OCI-LY7 (cell line): ENCODE results near the gene ADH7. TPM values are rescaled to one million over a fixed set of nuclear protein-coding genes. Genes with fewer than 3 reads are reported as not detected.

Source experiments
- Bru-seq: library from RNA; stranded (reverse); fragments of 400-500 nt; gene quantifications from one replicate; lab custom pipeline; 2021; lab: Mats Ljungman, UMichigan
- BruChase-seq, 2 experiments: library from RNA; stranded (reverse); fragments of 400-500 nt; gene quantifications; one replicate each; lab custom pipeline; 2021; lab: Mats Ljungman, UMichigan
- BruUV-seq: library from RNA; stranded (reverse); fragments of 400-500 nt; replicated peaks from 2 replicates; lab custom pipeline; 2021; lab: Mats Ljungman, UMichigan
- CTCF ChIA-PET: fragments of 300-600 bp; sonication (Branson Sonifier 250); formaldehyde crosslinking; loops from one replicate; lab custom pipeline; 2022; ENCODE audit warnings: antibody characterized with exemption; ENCODE audit not compliant: unreplicated experiment; lab: Charles Lee
- POLR2A ChIA-PET: fragments of 300-600 bp; sonication (Branson Sonifier 250); formaldehyde crosslinking; loops from one replicate; lab custom pipeline; 2022; ENCODE audit warnings: antibody characterized with exemption; lab: Charles Lee
- DNase-seq: peaks from one replicate; pipeline ENCODE4 v3.0.0-alpha.2; 2015; ENCODE audit warnings: low spot score
- H2AFZ ChIP-seq: fragments of 200-600 bp; sonication (generic), shearing (Covaris generic); 2 replicates; pipeline ENCODE4 v1.6.1; 2014; ENCODE audit warnings: mild to moderate bottlenecking, antibody characterized with exemption, low read length, moderate library complexity
- H3K27ac ChIP-seq: fragments of 200-600 bp; sonication (generic); 2 replicates; pipeline ENCODE4 v1.5.1; 2014; ENCODE audit warnings: mixed run types, low read depth, mild to moderate bottlenecking, moderate library complexity, low read length, inconsistent platforms; ENCODE audit not compliant: poor library complexity, severe bottlenecking
- H3K36me3 ChIP-seq: fragments of 200-600 bp; sonication (generic); 2 replicates; pipeline ENCODE4 v1.6.1; 2014; ENCODE audit warnings: mild to moderate bottlenecking, antibody characterized with exemption, low read length, moderate library complexity, mixed read lengths; ENCODE audit not compliant: insufficient read depth
- H3K4me1 ChIP-seq: fragments of 200-600 bp; sonication (generic); 2 replicates; pipeline ENCODE4 v1.5.1; 2014; ENCODE audit warnings: mild to moderate bottlenecking, low read length; ENCODE audit not compliant: insufficient read depth, poor library complexity, severe bottlenecking
- H3K4me2 ChIP-seq: fragments of 200-600 bp; sonication (generic); 2 replicates; pipeline ENCODE4 v1.6.1; 2014; ENCODE audit warnings: mild to moderate bottlenecking, low read length
- H3K4me3 ChIP-seq: fragments of 200-600 bp; sonication (generic); 2 replicates; pipeline ENCODE4 v1.5.1; 2014; ENCODE audit warnings: mild to moderate bottlenecking, low read depth, low read length; ENCODE audit not compliant: poor library complexity, severe bottlenecking
- H3K79me2 ChIP-seq: fragments of 200-600 bp; sonication (generic); 2 replicates; pipeline ENCODE4 v1.6.1; 2016; ENCODE audit warnings: low read depth, mild to moderate bottlenecking, low read length, moderate library complexity, mixed read lengths; ENCODE audit not compliant: insufficient read depth
- H3K9me2 ChIP-seq: fragments of 200-600 bp; sonication (generic); 2 replicates; pipeline ENCODE4 v1.6.1; 2016; ENCODE audit warnings: mild to moderate bottlenecking, low read length, mixed read lengths; ENCODE audit not compliant: insufficient read depth
- H3K9me3 ChIP-seq: fragments of 200-600 bp; sonication (generic); 2 replicates; pipeline ENCODE4 v1.6.1; 2014; ENCODE audit warnings: mild to moderate bottlenecking, mixed run types, low read length, mixed read lengths
- H4K20me1 ChIP-seq: fragments of 200-600 bp; sonication (generic); 2 replicates; pipeline ENCODE4 v1.6.1; 2014; ENCODE audit warnings: mild to moderate bottlenecking, antibody characterized with exemption, low read length, moderate library complexity, mixed read lengths; ENCODE audit not compliant: insufficient read depth
- CTCF ChIP-seq: fragments of 200-600 bp; sonication (generic); conservative IDR thresholded peaks from 2 replicates; pipeline ENCODE4 v1.5.1; 2014; ENCODE audit warnings: mild to moderate bottlenecking, antibody characterized with exemption, low read length, moderate library complexity, mixed read lengths
- EZH2phosphoT487 ChIP-seq: fragments of 200-600 bp; sonication (generic); IDR thresholded peaks from 2 replicates; pipeline ENCODE4 v1.6.1; 2018; ENCODE audit warnings: low read depth, borderline replicate concordance, mild to moderate bottlenecking, mixed run types, antibody characterized with exemption, low read length, moderate library complexity, mixed read lengths
- intact Hi-C: fragments of 100-400 bp; cut with micrococcal nuclease; formaldehyde crosslinking; loops from one replicate; pipeline ENCODE4 v1.10.0; 2022; ENCODE audit not compliant: unreplicated experiment
- long read RNA-seq: library from polyadenylated mRNA; stranded (forward); transcript quantifications from one replicate; pipeline ENCODE4 v2.0.0, GENCODE V29; 2022
- total RNA-seq, 2 experiments: library from RNA; depleted of rRNA in 1 of 2; stranded (reverse); fragments of >200 nt in 1 of 2; shearing (Covaris generic) in 1 of 2; gene quantifications; 2 replicates each; pipeline ENCODE4 v1.2.3, GENCODE V29; 2014 to 2022

Gene ADH7
- total RNA-seq (2014; rRNA removed; shearing (Covaris generic)) (not detected in 2 replicates), total RNA-seq (2022) (not detected in 2 replicates), Bru-seq, nascent RNA (not detected), BruChase-seq, experiment 1, labeled RNA remaining after a 6-hour chase (not detected), BruChase-seq, experiment 2, labeled RNA remaining after a 2-hour chase (not detected)
- long read RNA-seq = 0 reads

- BruUV-seq = no TSS peak
- DNase-seq = no peak
- intact Hi-C loops = no loop called here
- CTCF ChIA-PET = no interaction called here
- Histone ChIP-seq H3K9me2 (no peaks in the 10 kb centered on the region), H3K79me2 (no peaks in the 10 kb centered on the region), H3K4me1 (no peaks in the 10 kb centered on the region), H3K9me3 (no peaks in the 10 kb centered on the region), H3K4me2 (no peak within 1 kb of the TSS), H3K27ac (no peak within 1 kb of the TSS), H2AFZ (no peak within 1 kb of the TSS), H3K4me3 (no peak within 1 kb of the TSS), H4K20me1 (no peaks in the 10 kb centered on the region), H3K36me3 (no peaks in the 10 kb centered on the region)
- TF ChIP-seq EZH2phosphoT487 (no peak), CTCF (no peak)
- POLR2A ChIA-PET = interaction anchor here (0.7 kb wide), 1 partner anchor 655 kb away, joined by 3 read pairs; no protein-coding TSS in a partner anchor
These were observed at the start of gene ADH7 for GRCh38 chr4:99435154-99435553. TSS of gene ADH7 (minus strand) at chr4:99435342. CDS start at chr4:99435233, 109 bp downstream.

GRCh38 chr4:99483636-99484035 is 48.5 kb upstream of the ADH7 start:
- CTCF ChIA-PET = no interaction called here
- BruUV-seq = no TSS peak
- POLR2A ChIA-PET = no interaction called here

More at GRCh38 chr4:99483636-99484035, 48.5 kb upstream of the ADH7 start:
- Histone ChIP-seq H3K4me1 (no peaks in the 10 kb centered on the region), H3K27ac (no peak overlapping the region), H3K9me3 (peaks cover 11% of the 10 kb centered on the region), H3K4me2 (no peak overlapping the region), H2AFZ (no peak overlapping the region), H3K9me2 (no peaks in the 10 kb centered on the region), H3K79me2 (no peaks in the 10 kb centered on the region), H3K36me3 (no peaks in the 10 kb centered on the region), H3K4me3 (no peak overlapping the region), H4K20me1 (no peaks in the 10 kb centered on the region)
- TF ChIP-seq CTCF = no peak
- no peak for TF ChIP-seq EZH2phosphoT487
- no peak for DNase-seq
- intact Hi-C loops = no loop called here
